ENCODE results near the gene BLM.

The BLM gene

DNA sequence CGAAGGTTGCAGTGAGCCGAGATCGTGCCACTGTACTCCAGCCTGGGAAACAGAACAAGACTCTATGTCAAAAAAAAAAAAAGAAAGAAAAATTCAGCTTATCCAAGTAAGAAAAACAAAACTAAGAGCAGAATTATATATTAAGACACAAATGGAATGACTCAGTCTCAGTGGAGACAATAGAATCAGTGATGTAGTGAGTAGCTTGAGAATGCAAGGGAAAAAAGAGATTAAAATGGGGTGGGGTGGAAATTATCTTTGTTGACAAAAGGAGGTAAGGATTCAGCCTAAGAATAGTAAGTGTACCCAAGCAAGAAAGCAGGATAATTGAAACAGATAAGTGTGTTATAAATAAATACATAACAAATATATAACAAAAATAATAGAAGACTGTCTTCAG lies 70.7 kb downstream of the BLM start:
- DNase-seq (ENCODE audit: low read depth in 3 of 3, low spot score in 1 of 3), result no peak

DNA sequence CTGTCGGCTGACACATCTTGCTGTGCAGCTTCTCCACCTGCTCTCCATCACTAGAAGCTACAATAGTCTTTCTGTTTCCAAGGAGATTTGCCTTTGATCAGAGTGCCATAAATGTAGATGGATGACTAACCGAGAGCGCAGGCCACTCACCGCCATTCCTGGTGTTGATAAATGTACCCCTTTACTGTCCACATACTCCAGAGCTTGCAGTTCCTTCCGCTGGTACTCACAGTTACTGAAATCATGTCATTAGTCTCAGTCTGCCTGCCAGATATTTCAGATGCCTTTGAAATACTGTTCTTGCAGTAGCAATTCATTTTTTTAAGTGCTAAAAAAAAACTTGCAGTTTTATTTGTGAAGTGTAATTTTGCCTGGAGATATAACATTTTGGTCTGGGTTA lies 72.3 kb downstream of the BLM start:
- DNase-seq (ENCODE audit: low read depth in 3 of 3, low spot score in 1 of 3), result no peak

DNA sequence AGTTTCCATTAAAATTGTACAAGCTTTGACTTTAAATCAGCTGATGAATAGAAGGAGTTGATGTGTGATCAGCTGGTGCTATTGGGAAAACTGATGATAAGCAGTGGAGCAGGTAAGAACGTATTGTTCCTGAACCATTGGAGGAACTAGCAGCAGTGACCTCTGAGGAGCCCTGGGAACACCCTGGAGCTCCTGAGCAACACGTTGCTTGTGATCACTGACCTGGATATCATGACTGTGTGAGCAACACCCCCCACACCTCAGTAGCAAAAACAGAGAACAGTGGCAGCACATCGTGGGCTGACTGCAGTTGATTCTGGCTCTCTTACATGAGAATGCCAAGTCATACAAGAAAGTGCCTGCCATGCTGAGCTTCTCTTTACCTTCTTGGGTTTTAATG lies 72.9 kb downstream of the BLM start:
- no peak for DNase-seq (ENCODE audit: low read depth in 3 of 3, low spot score in 1 of 3)

DNA sequence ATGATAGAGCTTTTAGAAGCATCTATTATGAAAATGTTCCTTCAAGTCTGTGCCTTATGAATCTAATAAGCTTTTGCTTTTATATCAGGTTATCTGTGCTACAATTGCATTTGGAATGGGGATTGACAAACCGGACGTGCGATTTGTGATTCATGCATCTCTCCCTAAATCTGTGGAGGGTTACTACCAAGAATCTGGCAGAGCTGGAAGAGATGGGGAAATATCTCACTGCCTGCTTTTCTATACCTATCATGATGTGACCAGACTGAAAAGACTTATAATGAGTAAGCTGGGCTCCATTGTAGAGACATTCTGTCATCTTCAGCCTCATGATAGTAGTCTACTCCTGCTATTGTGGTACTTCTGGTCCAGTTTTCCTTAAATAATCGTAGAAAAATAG lies 73.4 kb downstream of the BLM start:
- no peak for DNase-seq (ENCODE audit: low read depth in 3 of 3, low spot score in 1 of 3)

DNA sequence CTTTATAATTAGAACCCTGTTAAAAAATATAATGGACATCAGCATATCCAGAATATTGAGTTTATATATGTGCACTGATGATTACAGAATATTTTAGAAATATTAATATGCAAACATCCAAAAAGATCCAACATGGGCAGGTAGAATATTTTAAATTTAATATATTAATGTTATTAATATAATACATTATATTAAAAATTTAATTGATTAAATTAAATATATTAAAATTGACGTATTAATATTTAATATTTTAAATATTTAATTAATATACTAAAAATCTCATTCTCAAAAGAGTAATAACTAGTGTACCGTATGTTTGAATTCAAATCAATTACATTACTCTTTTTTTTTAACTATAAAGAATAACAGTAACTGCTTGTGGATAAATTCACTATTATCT lies 77.4 kb downstream of the BLM start:
- DNase-seq (ENCODE audit: low read depth in 3 of 3, low spot score in 1 of 3), result no peak

DNA sequence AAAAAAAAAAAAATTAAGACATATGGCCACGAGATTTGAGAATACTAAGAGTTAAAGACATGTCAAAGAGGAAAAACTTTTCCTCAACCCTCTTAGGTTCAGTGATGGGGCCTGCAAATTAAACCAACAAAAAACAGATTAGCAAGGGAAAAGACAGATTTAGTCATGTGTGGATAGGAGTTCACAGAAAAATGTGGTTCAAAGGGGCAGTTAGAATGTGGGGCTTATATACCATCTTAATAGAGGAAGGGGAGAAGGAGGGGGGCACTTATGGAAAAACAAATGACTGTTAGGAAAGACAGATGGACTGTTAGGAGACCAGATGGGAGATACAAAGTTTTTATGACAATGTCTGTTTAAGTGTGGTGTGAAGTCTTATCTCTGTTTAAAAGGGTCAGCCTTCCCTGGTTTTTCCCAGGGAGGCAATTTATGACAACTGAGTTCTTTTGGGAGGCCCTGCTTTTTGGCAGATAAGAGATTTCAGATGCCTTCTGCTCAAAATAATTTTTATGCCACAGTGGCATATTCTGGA lies 82.6 kb downstream of the BLM start:
- DNase-seq (ENCODE audit: low read depth in 3 of 3, low spot score in 1 of 3), result no peak

DNA sequence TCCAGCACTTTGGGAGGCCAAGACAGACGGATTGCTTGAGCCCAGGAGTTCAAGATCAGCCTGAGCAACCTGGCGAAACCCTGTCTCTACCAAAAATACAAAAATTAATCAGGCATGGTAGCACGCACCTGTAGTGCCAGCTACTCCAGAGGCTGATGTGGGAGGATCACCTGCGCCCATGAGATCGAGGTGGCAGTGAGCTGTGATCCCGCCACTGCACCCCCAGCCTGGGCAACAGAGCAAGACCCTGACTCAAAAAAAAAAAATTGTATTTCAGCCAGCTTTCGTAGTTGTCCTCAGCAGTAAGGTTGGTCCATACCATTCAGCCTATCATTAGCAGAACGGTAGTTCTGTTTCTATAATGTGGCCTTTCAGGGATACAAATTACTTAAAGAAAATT lies 84.7 kb downstream of the BLM start:
- no peak for DNase-seq (ENCODE audit: low read depth in 3 of 3, low spot score in 1 of 3)

DNA sequence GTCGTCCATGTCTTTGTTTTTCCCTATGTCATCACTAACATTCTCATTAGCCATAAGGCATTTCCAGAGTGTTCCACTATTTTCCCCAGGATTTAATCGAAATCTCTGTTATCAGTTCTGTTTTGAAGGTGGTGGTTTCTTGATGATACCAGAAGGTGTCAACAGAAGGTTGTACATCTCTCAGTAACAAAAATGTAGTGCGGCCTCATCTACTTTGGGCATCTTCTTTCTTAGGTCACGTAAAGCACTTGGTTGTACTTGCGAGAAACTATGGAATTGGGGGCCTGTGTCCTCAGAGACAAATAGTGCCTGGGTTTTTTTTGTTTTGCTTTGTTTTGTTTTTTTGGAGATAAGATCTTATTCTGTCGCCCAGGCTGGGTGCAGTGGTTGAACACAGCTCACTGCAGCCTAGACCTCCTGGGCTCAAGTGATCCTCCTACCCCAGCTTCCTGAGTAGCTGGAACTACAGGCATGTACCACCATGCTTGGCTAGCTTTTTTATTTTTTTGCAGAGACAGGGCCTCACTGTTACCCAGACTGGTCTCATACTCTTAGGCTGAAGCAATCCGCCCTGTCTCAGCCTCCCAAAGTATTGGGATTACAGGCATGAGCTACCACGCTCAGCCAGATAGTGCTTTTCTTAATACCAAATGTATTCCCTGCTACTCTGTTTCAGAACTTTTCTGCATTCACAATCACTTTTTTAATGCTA lies 90.1 kb downstream of the BLM start:
- no peak for DNase-seq (ENCODE audit: low read depth in 3 of 3, low spot score in 1 of 3)

DNA sequence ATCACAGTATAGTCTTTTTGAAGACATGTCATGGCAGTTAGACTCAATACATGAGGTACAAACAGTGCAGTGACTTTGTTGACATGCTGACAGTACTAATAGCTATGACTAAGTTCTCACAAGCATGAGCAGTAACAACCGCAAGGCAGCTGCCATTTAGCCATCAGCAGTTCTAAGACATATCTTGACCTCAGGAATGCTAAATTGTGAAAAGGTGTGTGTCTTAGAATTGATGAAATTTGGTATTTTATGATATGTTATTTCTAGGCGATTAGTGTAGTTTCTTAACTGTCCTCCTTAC lies 90.6 kb downstream of the BLM start:
- no peak for DNase-seq (ENCODE audit: low read depth in 3 of 3, low spot score in 1 of 3)

DNA sequence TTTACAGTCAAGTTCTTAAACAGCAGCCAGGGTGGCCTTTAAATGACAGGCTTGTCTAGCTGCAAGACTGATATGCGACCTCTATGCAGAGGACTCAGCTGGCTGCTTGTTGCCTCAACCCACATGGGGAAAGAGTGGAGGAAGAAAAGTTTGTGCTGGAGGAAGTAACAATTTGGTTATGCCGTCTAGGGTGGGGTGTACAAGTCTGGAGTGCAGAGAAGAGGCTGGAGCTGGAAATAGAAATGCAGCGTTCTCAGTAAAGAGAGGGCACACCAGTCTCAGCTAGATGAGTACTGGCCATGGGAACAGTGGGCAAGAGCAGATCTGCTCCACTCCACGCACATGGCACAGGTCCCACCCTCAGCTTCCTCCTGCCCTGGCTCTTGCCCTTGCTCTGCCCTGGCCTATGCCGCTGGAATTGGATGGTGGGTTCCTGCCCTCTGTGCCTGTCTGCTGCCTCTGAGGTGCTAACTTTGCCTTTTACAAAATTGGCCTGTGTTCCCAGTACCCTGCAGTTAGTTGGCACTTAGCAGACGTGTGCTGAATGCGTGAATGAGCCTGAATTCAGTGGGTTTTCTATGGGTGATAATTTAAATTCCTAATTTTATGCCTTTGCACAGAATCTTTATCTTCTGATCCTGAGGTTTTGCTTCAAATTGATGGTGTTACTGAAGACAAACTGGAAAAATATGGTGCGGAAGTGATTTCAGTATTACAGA lies 91.5 kb downstream of the BLM start:
- no peak for DNase-seq (ENCODE audit: low read depth in 3 of 3, low spot score in 1 of 3)

DNA sequence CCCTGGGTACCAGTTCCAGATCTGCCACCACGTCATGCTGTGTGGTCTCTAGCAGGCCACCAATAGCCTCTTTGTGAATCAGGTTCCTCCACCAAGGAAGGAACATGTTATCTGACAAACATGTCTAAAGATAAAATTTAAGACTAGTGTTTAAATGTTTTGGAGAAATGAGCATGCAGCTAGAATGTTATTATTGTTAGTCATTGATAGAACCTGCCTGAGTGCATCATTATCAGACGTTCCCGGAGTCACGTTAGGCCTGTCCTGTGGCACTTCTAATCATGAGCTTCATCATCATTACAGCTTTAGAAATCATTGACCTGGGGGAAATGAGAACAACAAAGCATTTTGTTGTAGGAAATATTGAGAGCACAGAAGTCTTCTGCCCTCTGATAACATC lies 92.4 kb downstream of the BLM start:
- DNase-seq (ENCODE audit: low read depth in 3 of 3, low spot score in 1 of 3), result no peak

DNA sequence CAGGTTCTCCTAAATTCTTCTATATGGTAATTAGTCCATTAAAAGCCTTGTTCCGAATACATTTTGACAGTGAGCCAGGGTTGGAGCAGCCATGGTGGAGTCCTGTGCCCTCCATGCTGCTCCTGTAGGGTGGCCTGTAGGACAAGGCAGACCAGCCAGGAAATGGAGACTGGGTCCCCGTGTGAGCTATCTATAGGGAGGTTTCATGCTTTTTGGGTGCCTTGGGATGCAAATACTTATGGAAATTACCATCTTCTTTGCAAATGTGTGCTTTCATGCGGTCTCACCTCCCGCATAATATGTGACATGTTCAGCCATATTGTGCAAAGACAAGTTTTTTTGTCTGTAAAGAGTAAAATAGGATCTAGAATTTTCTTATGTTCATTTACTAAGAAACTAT lies 93.2 kb downstream of the BLM start:
- DNase-seq (ENCODE audit: low read depth in 3 of 3, low spot score in 1 of 3), result no peak

DNA sequence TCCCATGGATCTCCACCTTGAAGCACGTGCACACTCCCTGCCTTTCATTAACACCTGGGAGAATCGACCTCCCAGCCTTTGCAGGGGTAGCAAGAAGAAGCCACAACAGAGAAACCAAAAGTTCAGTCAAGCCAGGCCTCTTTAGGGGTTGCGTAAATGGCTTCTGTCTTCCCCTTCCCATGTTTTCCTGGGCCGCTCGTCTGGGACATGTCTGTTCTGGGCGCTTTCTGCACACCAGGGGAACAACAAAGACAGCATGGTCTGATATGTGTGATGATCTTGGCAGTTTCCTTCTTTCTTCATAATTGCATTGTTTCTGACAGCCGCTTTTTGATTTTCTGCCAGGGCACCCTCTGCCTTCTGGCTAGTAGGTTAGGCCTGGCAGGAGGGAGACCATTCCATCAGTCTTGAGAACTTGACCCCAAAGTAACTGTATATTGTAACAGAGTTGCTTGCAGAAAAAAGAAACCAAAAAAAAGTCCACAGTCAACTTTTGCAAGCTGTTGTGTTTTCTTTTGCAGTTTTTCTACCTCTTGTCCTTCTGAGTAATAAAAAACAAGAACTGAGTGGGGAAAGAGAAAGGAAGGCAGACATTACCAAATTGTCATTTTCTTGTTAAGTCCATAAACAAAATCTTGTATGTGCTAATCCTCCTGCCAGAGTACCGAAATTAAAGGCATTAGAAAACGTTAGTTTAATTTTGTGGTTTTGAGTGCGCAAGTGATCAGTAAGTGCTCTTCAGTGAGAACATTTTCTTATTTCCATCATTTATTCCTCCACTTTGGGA lies 95.2 kb downstream of the BLM start:
- DNase-seq (ENCODE audit: low read depth in 3 of 3, low spot score in 1 of 3), result no peak

DNA sequence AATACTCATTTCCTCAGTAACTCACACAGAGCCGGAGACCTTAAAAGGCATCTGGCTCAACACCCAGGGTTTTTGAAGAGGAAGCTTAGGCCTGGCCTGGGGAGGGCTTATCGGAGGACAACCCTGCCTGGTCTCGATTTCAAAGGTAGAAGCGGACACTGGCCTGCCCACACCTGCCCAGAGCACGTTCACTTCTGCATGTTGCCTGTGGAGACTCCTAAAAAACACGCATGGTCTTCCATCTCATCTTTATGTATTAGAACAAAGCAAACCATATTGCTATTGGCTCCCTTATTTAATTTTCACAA lies 95.8 kb downstream of the BLM start:
- DNase-seq (ENCODE audit: low read depth in 3 of 3, low spot score in 1 of 3), result no peak

DNA sequence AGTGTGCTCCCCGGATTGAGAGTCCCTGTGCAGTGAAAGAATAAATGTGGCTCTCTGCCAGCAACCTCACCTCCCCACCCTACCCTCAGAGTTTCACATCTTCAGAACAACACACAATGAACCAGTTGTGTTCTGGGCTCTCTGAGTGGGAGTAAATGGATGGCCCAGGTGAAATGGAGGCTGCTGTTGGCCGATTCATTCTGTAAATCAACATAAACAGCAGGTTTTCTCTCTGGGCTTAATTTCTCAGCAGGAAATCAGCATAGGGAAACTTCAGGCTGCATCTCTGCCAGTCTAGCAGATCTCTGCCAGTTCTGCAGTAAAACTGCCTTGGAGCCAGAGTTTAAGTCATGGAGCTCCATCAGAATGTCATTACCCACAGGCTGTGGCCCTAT lies 96.6 kb downstream of the BLM start:
- no peak for DNase-seq (ENCODE audit: low read depth in 3 of 3, low spot score in 1 of 3)

DNA sequence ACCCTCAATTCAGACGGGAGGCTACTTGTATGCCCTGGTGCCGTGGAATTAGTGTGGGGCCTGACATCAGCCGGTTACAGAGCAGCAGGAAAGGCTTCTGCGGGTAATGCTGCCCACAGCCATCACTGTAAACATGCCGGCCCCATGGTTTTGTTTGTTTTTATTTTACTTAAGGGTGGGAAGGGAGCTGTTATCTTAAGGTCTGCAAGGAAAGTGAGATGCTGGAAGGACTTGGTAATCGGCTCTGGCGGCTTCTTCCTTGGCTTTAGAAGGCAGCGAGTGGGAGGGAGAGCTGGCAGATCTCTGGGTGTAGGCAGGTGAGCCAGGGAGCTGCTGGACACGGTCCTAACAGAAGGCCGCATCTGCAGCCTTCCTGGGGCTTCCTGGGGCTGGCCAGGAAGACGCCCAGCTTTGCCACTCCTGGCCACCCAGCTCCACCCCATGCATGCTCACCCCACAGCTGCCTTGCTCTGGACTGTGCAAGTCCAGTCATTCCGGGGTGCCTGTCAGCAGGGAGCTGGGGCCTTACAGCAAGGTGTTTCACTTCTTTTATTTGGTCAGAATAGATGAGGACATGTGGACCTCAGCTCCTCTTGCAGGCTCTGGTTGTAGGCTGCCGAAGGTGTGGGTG lies 97.2 kb downstream of the BLM start:
- DNase-seq (ENCODE audit: low read depth in 3 of 3, low spot score in 1 of 3), result no peak

DNA sequence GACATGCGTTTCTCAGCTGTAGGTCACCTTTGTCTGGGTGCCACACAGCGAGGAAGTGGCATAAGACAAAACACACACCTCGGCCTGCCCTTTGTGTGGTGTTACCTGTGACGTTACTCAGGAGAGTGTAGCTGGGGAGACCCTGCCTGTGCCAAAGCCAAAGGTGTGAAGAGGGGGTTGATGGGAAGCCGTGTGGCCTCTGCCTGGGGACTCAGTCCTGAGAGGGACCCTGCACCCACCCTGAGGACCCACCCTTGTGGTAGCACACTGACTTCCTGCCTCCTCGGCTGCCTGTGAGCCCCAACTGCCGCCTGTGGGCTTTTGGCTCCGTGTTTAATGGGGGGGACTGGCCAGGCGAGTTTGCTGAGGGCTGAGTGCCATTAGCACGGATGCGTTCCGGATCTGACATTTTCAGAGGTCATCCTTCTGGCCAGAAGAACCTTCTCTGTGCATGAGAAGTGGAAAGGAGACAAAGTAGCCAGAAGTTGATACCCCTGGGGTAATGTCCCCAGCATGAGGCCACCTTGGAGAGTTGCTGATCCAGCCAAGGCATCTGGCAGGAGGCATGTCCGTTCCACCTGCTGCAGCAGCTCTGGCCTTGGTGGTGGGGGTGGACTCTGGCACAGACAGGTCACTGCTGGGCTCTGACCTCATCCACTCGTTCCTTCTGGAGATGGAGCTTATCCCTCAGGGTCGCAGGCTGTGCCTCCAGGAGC lies 99.4 kb downstream of the BLM start:
- DNase-seq (ENCODE audit: low read depth in 3 of 3, low spot score in 1 of 3), result no peak

DNA sequence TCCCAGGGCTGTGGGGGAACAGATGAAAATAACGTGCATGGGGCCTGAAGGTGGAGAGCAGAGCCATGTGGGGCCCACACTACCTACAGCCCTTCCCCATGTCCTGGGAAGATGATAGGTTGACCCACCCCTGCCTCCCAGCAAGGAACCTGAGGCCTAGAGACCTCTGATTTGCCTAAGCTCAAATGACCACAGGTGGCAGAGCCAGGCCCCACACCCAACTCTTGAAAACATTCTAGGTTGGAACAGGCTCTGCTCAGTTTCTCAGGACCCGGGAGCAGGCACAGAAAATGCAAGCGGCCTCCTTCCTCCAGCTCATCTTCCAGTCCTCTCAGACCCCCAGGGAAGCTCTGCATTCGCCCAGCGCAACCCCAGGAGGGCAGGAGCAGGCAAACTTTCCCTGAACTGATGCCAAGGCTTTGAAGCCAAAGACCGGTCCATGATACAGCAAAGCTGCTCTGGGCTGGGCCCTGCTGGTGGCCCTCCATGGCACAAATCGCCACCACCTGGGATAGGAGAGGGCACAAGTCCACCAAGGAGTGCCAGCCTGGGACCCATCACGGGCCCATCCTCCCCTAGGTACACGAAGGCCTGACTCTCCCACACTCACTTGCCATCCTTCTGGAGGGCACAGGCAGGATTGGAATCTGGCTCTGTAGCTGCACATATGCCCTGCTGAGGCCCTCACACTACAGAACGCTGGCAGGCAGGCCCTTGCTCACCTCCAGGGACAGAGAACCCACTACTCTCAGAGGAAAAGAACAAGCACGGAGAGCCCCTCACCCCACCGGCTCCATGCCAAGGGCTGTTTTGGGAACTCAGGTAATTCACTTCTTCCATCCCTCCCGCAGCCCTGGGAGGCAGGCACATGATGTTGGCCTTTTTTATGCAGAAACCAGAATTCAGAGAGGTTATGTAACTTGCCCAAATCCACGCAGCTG lies 100.2 kb downstream of the BLM start:
- no peak for DNase-seq (ENCODE audit: low read depth in 3 of 3, low spot score in 1 of 3)

DNA sequence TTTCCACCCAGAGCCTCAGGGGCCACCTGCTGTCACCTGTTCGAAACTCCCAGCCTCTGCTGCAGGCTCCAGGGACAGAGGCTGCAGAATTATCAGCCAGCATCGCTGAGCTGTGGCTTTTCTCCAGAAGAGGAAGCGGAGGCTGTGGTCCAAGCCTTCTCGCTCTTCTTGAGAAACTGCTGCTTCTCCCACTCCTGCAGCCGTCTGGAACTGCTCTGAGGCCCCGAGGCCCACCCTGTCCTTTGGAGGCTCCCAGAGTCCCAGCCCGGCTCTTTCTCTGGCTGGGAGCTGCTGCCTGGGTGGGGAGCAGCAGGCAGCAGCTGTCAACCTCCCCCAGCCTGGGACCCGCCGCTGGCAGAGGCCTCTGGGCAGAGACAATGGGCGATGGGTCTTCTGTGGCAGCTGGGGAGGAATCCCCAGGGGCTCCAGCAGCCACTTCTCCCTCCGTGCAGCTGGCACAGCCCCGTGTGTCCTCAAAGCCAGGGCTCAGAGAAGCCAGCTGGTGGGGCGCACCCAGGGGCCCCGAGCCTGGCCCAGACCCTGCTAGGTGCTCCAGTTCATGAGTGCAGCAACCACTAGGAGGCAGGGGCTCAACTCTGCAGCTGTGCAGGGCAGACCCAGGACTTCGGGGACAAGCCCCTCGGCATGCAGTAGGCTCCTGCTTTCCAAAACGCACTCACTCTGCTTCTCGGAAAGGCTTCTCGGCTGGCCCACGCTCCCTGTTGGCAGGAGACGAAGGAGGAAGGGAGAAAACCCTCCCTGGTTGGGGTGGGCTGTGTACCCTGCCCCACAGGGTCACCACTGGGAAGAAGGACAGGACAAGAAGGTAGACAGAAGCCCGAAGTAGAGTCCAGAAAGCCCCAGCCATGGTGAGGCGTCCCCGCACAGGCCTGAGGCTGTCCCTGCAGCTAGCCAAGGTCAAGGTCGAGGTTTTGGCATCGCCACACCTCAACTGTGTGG lies 101.4 kb downstream of the BLM start:
- no peak for DNase-seq (ENCODE audit: low read depth in 3 of 3, low spot score in 1 of 3)

Measured in stimulated activated CD4-positive, alpha-beta T cell treated with anti-CD3 and anti-CD28 coated beads, TNF-alpha, amount 100 ng/mL, for 1 hour (primary cell).